ENCODE measurements around the gene CXCL9. TPM values are rescaled to one million over a fixed set of nuclear protein-coding genes. Genes with fewer than 3 reads are reported as not detected.
"Not testable (repeated sequence)": the region's sequence is repeated elsewhere in the genome, so short reads cannot be mapped to it uniquely, and the experiment has no call there.

The CXCL9 gene
- total RNA-seq, 4 donors from 2014 or later = 0.35 to 5.0 (median 0.94) TPM; not detected in 1

GRCh38 chr4:76000279-76000678 is 7.0 kb downstream of the CXCL9 start:
- no peak for TF ChIP-seq POLR2A (IDR thresholded peaks at IDR 0.05)
- TF ChIP-seq, protein P1, sequence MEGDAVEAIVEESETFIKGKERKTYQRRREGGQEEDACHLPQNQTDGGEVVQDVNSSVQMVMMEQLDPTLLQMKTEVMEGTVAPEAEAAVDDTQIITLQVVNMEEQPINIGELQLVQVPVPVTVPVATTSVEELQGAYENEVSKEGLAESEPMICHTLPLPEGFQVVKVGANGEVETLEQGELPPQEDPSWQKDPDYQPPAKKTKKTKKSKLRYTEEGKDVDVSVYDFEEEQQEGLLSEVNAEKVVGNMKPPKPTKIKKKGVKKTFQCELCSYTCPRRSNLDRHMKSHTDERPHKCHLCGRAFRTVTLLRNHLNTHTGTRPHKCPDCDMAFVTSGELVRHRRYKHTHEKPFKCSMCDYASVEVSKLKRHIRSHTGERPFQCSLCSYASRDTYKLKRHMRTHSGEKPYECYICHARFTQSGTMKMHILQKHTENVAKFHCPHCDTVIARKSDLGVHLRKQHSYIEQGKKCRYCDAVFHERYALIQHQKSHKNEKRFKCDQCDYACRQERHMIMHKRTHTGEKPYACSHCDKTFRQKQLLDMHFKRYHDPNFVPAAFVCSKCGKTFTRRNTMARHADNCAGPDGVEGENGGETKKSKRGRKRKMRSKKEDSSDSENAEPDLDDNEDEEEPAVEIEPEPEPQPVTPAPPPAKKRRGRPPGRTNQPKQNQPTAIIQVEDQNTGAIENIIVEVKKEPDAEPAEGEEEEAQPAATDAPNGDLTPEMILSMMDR (IDR thresholded peaks at IDR 0.05) = no peak
- H3K9me3 ChIP-seq = no peaks in the 10 kb centered on the region
- DNase-seq = no peak
- peaks cover 0 to 5% (median 0%) of the 10 kb centered on the region in 4 donors for H3K4me1 ChIP-seq
- H3K27ac ChIP-seq = no peak overlapping the region
- no peaks in the 10 kb centered on the region for H3K36me3 ChIP-seq
- no peaks in the 10 kb centered on the region for H3K27me3 ChIP-seq
- H3K4me3 ChIP-seq = no peak overlapping the region

GRCh38 chr4:75998525-75999147 is 8.7 kb downstream of the CXCL9 start:
- not testable (repeated sequence) for DNase-seq, H3K4me3 ChIP-seq, H3K27me3 ChIP-seq

DNA sequence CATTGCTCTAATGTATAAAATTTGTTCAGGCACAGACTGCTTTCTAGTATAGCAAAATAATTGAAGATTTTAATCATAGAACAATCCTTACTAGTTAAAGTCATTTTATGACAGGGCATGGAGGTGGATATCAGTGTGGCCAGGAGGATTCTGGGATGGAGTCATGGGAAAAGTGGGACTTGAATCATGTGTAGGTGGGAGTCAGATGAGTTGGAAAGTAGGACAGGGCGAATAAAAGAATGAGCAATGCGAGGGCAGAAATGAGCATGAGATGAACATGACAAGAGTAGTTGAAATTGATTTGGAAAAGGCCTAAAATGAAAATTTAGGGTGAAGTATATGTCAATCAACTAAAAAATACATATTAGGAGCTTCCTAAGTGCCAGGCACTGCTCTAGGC is 9.4 kb downstream of the CXCL9 start:
- TF ChIP-seq, protein P1 (IDR thresholded peaks at IDR 0.05) = no peak
- no peak for TF ChIP-seq POLR2A (IDR thresholded peaks at IDR 0.05)
- no peak overlapping the region for H3K4me3 ChIP-seq
- no peaks in the 10 kb centered on the region for H3K9me3 ChIP-seq
- H3K4me1 ChIP-seq = peaks cover 0 to 5% (median 0%) of the 10 kb centered on the region in 4 donors
- H3K27ac ChIP-seq = no peak overlapping the region
- no peaks in the 10 kb centered on the region for H3K36me3 ChIP-seq
- no peaks in the 10 kb centered on the region for H3K27me3 ChIP-seq
- DNase-seq = no peak

More at GRCh38 chr4:75998525-75999147, 8.7 kb downstream of the CXCL9 start:
- H3K36me3 ChIP-seq, H3K9me3 ChIP-seq, H3K4me1 ChIP-seq, H3K27ac ChIP-seq: not testable (repeated sequence)

DNA sequence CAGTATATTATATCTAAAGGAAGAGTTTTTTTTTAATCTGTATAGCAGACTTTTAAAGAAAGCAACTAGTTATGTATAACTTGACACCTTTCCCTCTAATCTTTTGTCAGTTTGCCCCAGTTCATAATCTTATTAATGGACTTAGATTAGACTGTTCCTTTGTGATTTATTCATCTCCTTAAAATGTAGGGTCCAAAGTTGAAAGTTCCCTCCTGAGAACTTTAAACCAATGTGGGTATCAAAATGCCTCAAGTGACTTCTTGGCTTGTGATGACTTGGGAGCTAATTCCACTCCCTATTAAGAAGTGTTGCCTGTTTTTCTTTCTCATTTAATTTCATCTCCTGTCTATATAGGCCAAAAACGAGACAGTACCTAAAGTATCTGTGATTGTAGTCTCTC is 10.2 kb downstream of the CXCL9 start:
- Histone ChIP-seq H3K4me3 (no peak overlapping the region), H3K27me3 (no peaks in the 10 kb centered on the region), H3K27ac (no peak overlapping the region), H3K4me1 (peaks cover 0 to 5% (median 0%) of the 10 kb centered on the region in 4 donors), H3K9me3 (no peaks in the 10 kb centered on the region), H3K36me3 (no peaks in the 10 kb centered on the region)
- no peak for TF ChIP-seq POLR2A (IDR thresholded peaks at IDR 0.05)
- TF ChIP-seq, protein P1 (IDR thresholded peaks at IDR 0.05) = no peak
- no peak for DNase-seq

GRCh38 chr4:75995727-75996126 is 11.6 kb downstream of the CXCL9 start:
- H3K9me3 ChIP-seq = no peaks in the 10 kb centered on the region

DNA sequence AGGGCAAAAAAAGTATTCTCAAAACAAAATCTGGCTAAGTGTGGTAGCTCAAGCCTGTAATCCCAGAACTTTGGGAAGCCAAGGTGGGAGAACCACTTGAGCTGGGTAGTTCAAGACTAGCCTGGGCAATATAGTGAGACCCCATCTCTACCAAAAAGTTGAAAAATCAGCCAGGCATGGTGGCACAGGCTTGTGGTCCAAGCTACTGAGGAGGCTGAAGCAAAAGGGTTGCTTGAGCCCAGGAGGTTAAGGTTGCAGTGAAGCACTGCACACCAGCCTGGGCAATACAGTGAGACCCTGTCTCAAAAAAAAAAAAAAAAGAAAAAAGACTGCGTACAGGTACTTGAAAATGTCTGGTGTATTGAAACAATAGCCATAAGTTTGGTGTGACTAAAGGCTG is 14.8 kb downstream of the CXCL9 start:
- no peak overlapping the region for H3K27ac ChIP-seq
- H3K9me3 ChIP-seq = no peaks in the 10 kb centered on the region
- H3K4me3 ChIP-seq = no peak overlapping the region
- no peaks in the 10 kb centered on the region for H3K27me3 ChIP-seq
- DNase-seq = no peak
- TF ChIP-seq, protein P1 (IDR thresholded peaks at IDR 0.05) = no peak
- no peak for TF ChIP-seq POLR2A (IDR thresholded peaks at IDR 0.05)
- H3K4me1 ChIP-seq = peaks cover 0 to 28% (median 2%) of the 10 kb centered on the region in 4 donors
- no peaks in the 10 kb centered on the region for H3K36me3 ChIP-seq

More at GRCh38 chr4:75995727-75996126, 11.6 kb downstream of the CXCL9 start:
- no peak for DNase-seq
- TF ChIP-seq, protein P1 (IDR thresholded peaks at IDR 0.05) = peak; percentile 54 to 83 (median 74)
- TF ChIP-seq POLR2A (IDR thresholded peaks at IDR 0.05) = no peak
- Histone ChIP-seq H3K4me1 (peaks cover 0 to 11% (median 0%) of the 10 kb centered on the region in 4 donors), H3K27ac (no peak overlapping the region), H3K36me3 (no peaks in the 10 kb centered on the region), H3K4me3 (no peak overlapping the region), H3K27me3 (no peaks in the 10 kb centered on the region)
